ENCODE results near the gene PPAT.
"Not testable (repeated sequence)": the region's sequence is repeated elsewhere in the genome, so short reads cannot be mapped to it uniquely, and the experiment has no call there.

DNA sequence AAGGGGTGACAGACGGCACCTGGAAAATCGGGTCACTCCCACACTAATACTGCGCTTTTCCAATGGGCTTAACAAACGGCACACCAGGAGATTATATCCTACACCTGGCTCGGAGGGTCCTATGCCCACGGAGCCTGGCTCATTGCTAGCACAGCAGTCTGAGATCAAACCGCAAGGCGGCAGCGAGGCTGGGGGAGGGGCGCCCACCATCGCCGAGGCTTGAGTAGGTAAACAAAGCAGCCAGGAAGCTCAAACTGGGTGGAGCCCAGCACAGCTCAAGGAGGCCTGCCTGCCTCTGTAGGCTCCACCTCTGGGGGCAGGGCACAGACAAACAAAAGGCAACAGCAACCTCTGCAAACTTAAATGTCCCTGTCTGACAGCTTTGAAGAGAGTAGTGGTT is 72.4 kb downstream of the PPAT start:
- TF ChIP-seq ZFX (IDR thresholded peaks at IDR 0.05); CTCF (conservative IDR thresholded peaks at IDR 0.05): not testable (repeated sequence)

Data from C4-2B (cell line).